HL-60 (cell line): ENCODE measurements around the gene MME.

Experiments
- CTCF ChIP-seq: IDR thresholded peaks from one replicate; pipeline ENCODE4 v1.5.1; 2011; ENCODE audit warnings: low read length, control low read depth, inconsistent platforms; ENCODE audit not compliant: insufficient read depth
- GABPA ChIP-seq: IDR thresholded peaks from 2 replicates; pipeline ENCODE4 v1.6.1; 2012; ENCODE audit warnings: low read depth
- POLR2AphosphoS5 ChIP-seq: IDR thresholded peaks from 2 replicates; pipeline ENCODE4 v1.6.1; 2012; ENCODE audit warnings: low read depth
- REST ChIP-seq: IDR thresholded peaks from 2 replicates; pipeline ENCODE4 v1.6.1; 2012; ENCODE audit warnings: low read depth; ENCODE audit not compliant: insufficient replicate concordance
- SPI1 ChIP-seq: IDR thresholded peaks from 2 replicates; pipeline ENCODE4 v1.6.1; 2012; ENCODE audit warnings: low read depth, mild to moderate bottlenecking, borderline replicate concordance

GRCh38 chr3:155202626-155203025, 122.5 kb downstream of the MME start:
- TF ChIP-seq CTCF (no peak), SPI1 (no peak), POLR2AphosphoS5 (no peak), REST (no peak), GABPA (no peak)
